ENCODE measurements around the gene AMY2B. TPM values are rescaled to one million over a fixed set of nuclear protein-coding genes. Genes with fewer than 3 reads are reported as not detected.

The AMY2B gene
- total RNA-seq, result 0.34 and 0.86 TPM in 2 replicates

GRCh38 chr1:103571289-103571688 lies at the start of gene AMY2B:
Gene AMY2B (plus strand): TSS chr1:103571589. CDS start chr1:103571603, 14 bp downstream.

GRCh38 chr1:103525607-103526507 lies 45.5 kb upstream of the AMY2B start, which contains the start of gene RNPC3:
Gene RNPC3 (plus strand): TSS chr1:103525699. CDS start chr1:103526071, 372 bp downstream.

GRCh38 chr1:103616994-103617477 lies 45.6 kb downstream of the AMY2B start, which contains the start of gene AMY2A:
Gene AMY2A (plus strand): TSS chr1:103617427. CDS start chr1:103617441, 14 bp downstream.

Other genes starting within 250 kb of the AMY2B start
- 5.7 and 6.9 TPM in 2 replicates for gene RNPC3, start 45.9 kb upstream of the AMY2B start, total RNA-seq
- not detected in 2 replicates for gene AMY2A, start 45.8 kb downstream of the AMY2B start, total RNA-seq
- gene AMY1A, start 84.2 kb downstream of the AMY2B start, total RNA-seq, result not detected in 2 replicates
- not detected in 2 replicates for gene AMY1B, start 124.6 kb downstream of the AMY2B start, total RNA-seq
- not detected in 2 replicates for gene AMY1C, start 178.3 kb downstream of the AMY2B start, total RNA-seq

Measured in hair follicular keratinocyte (primary cell).